NOMO-1 (cell line): Measurements from ENCODE around the gene TP53AIP1.

Experiments
- DNase-seq, 2 experiments: peaks; one replicate each; lab custom pipeline; 2025; ENCODE audit not compliant: unreplicated experiment in 2 of 2; lab: John Stamatoyannopoulos, UW

Gene TP53AIP1

GRCh38 chr11:128892866-128893565, 49.7 kb downstream of the TP53AIP1 start:
- no peak for DNase-seq

GRCh38 chr11:128891913-128892398, 50.7 kb downstream of the TP53AIP1 start:
- DNase-seq = no peak

- DNase-seq = no peak
Measured at GRCh38 chr11:128890543-128891368, 51.9 kb downstream of the TP53AIP1 start, which contains the start of gene KCNJ5. TSS of gene KCNJ5 (plus strand) at chr11:128891356. CDS start at chr11:128911274, 19,918 bp downstream.

DNA sequence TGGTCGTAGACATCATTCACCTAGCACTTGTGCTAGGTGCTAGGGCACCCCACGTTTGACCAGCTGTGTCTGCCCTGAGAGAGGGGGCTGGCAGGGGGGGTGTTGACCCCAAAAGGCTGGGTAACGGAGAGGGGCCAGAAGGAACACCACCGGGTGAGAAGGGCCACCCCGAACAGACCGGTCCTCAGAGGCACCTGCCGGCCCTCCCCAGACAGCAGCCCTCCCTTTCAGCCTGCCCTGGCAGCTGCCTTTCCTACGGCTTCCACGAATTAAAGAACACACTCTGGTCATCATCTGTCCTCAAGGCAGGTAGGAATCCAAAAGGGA, 52.5 kb downstream of the TP53AIP1 start:
- no peak for DNase-seq

GRCh38 chr11:128889657-128890213, 52.9 kb downstream of the TP53AIP1 start:
- DNase-seq = no peak

DNA sequence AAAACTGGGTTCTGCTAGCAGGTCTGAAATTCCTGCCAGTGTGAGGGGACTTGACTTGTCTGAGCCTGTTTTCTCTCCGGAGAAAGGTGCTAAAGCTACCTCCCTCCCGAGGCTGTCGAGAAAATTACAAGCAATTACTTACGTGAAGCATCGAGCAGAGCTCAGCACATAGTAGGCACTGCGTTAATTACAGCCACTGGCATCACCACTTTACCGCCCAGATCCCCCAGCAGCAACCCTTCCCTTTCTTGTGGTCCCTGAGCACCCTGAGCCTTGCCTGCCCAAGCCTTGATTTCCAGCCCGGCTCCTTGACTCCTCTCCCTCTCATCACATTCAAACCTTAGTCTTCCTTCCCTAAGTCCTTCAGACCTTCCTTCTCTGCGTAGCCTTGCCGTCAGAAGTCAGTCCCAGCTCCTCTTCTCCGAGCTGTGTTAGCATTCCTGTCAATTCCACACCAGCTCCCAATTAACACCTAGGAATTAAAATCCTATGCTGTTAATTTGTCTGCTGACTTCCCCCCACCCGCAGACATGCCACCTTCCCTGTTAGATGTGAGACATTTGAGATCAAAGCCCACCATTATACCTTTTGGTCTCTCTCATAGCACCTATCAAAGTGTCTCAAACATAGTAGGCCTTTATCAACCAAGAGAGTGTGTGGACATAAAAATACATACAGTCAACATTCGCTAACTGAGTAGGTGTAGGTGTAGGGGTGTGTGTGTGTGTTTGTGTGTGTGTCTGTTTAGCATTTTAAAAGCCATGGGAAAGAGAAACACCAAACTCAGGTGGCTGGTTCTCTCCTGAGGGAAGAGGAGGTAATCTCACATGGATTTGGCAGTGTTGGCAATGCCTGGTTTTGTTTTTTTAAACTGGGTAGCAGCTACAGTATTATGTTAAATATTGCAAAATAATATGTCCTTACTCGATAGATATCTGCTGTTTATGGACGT, 54.4 kb downstream of the TP53AIP1 start:
- DNase-seq = no peak

GRCh38 chr11:128886406-128887124, 56.1 kb downstream of the TP53AIP1 start:
- no peak for DNase-seq
